ENCODE results near the gene SLC37A1.
A peak's percentile ranks its signal among the peaks of the same experiment; 100 is the strongest.

Gene SLC37A1

DNA sequence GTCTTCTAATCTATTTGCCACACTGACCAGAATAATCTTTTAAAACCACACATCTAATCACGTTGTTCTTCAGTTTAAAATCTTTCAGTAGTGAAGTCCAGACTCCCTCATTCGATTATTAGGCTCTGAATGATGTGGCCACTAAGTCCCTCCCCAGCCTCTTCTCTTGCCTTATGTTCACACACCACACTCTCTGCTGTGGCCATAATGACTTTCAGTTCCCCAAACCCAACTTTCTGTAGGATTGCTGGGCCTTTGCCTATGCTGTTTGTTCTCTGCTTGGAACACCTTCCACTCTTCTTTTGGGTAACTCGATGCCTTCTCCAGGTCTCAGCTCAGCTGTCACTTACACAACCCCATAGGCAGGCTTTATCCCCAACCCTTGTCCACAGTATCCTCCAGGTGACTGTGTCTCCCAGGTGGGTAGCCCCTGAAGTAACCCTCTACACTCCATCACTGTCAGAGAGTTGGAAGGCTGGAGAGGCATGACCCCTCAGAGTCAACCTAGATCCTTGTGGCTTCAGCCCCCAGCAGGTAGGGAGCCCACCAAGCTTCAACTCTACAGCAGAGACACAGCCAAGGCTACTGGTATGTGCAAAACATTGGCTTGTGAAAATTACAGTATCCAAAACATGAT, 8.4 kb upstream of the SLC37A1 start:
- TF ChIP-seq, protein P1, sequence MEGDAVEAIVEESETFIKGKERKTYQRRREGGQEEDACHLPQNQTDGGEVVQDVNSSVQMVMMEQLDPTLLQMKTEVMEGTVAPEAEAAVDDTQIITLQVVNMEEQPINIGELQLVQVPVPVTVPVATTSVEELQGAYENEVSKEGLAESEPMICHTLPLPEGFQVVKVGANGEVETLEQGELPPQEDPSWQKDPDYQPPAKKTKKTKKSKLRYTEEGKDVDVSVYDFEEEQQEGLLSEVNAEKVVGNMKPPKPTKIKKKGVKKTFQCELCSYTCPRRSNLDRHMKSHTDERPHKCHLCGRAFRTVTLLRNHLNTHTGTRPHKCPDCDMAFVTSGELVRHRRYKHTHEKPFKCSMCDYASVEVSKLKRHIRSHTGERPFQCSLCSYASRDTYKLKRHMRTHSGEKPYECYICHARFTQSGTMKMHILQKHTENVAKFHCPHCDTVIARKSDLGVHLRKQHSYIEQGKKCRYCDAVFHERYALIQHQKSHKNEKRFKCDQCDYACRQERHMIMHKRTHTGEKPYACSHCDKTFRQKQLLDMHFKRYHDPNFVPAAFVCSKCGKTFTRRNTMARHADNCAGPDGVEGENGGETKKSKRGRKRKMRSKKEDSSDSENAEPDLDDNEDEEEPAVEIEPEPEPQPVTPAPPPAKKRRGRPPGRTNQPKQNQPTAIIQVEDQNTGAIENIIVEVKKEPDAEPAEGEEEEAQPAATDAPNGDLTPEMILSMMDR (IDR thresholded peaks at IDR 0.05; ENCODE audit: borderline replicate concordance, insufficient read depth, low read depth, low read length): no peak
- H3K4me3 ChIP-seq (ENCODE audit: low read depth, low read length): no peak overlapping the region

DNA sequence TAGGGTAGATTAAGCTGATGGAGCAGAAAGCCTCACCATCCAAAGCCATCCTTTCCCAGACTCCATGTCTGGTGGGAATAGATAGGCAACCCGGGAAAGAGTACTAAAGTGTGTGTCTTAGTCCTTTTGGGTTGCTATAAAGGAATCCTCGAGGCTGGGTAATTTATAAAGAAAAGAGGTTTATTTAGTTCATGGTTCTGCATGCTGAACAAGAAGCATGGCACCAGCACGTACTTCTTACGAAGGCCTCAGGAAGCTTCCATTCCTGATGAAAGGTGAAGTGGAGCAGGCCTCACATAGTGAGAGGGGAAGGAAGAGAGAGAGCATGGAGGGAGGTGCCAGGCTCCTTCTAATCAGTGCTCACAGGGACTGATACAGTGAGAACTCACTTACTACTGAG, 6.2 kb upstream of the SLC37A1 start:
- no peak overlapping the region for H3K4me3 ChIP-seq (ENCODE audit: low read depth, low read length)
- TF ChIP-seq, protein P1 (IDR thresholded peaks at IDR 0.05; ENCODE audit: borderline replicate concordance, insufficient read depth, low read depth, low read length): no peak

DNA sequence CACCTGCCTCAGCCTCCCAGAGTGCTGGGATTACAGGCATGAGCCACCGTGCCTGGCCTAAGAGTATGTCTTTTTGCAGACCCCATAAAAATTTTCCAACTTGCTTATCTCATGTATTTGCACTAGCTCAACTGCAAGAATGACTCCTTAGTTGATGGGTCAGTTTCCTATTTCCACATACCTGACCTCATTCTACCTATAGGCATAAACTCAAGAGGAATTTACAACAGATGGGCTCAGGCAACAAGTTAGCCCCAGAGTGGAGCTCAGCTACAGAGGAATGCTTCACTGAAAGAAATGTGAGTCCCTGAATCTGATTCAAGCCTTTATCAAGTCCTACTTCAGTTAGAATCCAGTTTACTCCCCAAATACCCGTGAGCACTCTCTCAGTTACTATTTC, 5.3 kb upstream of the SLC37A1 start:
- TF ChIP-seq, protein P1 (IDR thresholded peaks at IDR 0.05; ENCODE audit: borderline replicate concordance, insufficient read depth, low read depth, low read length): no peak
- no peak overlapping the region for H3K4me3 ChIP-seq (ENCODE audit: low read depth, low read length)

DNA sequence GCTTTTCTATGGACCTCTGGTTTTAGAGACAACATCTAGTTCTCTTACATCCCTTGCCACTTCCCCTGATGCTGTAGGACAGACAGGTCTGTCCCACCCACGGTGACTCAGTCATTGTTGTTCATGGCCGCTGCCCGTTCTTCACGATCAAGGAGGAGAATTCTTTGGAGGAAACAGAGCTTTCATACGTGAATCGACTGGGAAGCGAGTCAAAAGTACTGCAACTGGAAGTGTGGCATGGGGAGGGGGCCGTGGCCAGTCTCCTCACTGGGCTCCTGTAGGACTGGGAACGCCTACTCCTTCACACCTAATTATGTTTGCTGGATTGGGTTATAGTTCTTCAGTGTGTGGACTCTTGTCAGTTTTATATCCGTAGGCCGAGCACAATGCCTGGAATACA, 4.4 kb upstream of the SLC37A1 start:
- TF ChIP-seq, protein P1 (IDR thresholded peaks at IDR 0.05; ENCODE audit: borderline replicate concordance, insufficient read depth, low read depth, low read length): no peak
- H3K4me3 ChIP-seq (ENCODE audit: low read depth, low read length): no peak overlapping the region

DNA sequence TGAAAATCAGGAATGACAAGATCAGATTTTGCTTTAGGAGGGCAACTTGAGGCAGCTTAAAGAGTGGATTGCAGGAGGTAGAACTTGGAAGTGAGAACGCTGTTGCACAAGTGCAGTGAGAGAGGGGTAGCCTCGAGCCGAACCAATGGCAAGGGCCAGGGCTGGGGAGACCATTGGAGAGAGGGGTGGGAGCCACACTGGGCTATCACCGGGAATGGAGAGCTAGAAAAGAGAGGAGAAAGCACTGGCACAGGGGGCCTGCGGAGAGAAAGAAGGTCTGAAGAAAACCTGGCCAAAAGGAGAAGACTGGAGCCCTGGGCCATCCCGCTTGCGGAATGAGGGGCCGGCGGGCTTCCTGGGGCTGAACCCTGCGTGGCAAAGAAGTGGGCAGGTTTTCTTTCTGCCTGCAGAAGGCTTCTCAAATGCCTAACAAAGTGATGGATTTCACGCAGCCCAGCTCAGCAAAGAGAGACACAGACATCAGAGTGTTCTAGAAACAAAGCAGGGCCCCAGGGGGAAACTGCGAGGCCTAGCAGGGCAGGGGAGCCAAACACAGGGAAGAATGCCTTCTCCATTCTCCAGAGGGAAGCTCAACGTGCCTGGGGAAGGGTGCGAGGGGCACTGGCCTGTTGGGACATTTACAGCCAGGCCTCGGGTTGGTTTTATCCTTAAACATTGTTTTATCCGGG, 1.2 kb upstream of the SLC37A1 start:
- TF ChIP-seq, protein P1 (IDR thresholded peaks at IDR 0.05; ENCODE audit: borderline replicate concordance, insufficient read depth, low read depth, low read length): no peak
- H3K4me3 ChIP-seq (ENCODE audit: low read depth, low read length): no peak overlapping the region

DNA sequence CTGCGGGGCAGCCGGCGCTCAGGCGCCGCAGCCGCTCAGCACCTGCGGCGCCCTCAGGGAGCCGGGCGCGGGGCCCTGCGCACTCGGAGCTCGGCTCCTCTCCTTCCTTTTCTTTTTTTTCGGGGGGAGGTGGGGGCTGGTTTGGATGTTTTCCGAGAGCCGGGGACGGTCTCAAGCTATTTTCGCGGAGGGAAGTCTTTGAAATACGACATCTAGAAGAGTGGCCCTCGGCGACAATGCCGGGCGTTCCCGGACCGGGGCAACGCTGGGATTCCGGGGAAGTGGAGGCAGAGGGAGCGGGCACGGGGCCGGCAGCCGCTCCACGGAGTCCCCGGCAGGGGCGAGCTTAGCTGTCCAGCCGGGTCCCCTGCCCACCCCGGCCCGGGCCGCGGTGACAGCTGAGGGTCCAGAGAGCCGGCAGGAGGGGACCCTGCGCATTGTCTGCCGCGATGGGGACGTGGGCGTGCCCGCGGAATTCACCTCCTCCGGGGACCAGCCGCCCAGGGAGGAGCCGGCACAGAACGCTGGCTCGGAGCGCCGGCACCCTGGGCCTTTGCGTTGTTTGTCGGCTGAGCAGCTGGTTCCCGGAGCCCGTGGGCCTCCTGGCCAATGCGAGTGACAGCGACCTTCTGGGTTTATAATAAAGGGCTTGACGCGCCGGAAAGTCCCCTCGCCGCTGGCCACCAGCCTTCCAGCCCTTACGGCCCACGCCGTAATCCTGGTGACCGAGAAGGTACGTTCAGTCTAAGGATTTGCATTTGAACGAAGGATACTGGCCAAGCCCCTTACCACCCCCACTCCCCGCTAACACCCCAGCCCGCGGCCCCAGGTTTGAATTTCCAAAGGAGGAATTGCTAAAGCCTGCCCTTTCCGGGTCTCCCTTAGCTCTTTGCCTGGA, 582 bp downstream of the SLC37A1 start:
- H3K4me3 ChIP-seq (ENCODE audit: low read depth, low read length): peak overlapping the region; percentile 94
- TF ChIP-seq, protein P1 (IDR thresholded peaks at IDR 0.05; ENCODE audit: borderline replicate concordance, insufficient read depth, low read depth, low read length): no peak

Measured in GM12875 (cell line).